ENCODE measurements around the gene SORCS3. TPM values are rescaled to one million over a fixed set of nuclear protein-coding genes. Genes with fewer than 3 reads are reported as not detected.
A peak's percentile ranks its signal among the peaks of the same experiment; 100 is the strongest.

SORCS3 gene
- total RNA-seq, 2 donors from 2014 or later, result not detected

DNA sequence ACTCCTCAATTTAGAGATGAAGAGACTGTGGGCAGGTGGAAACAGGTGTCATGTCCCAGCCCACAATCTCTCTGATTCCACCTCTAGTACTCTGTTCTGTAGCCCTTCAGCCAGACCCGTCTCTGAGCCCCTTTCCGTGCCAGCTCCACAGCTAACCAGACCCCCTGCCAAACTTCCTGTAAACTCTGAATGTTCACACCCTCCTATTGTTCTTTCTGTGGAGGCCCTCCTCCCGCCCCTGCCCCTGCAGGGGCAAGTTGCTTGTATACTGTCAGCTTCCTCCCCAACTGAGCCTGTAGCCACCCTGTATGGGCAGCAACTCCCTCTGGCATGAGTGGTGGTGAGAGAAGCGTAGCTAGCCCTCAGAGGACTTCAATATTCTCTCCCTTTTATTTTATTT, 520.7 kb downstream of the SORCS3 start:
- 32 to 39% methylated on average over 4 of the region's 4 CpGs for WGBS, 2 donors
- no peaks in the 10 kb centered on the region for H3K4me1 ChIP-seq
- no peak for DNase-seq
- H3K36me3 ChIP-seq (replicated peaks in 1 of 2; ENCODE audit: insufficient read depth in 1 of 2, low read depth in 2 of 2), result no peaks in the 10 kb centered on the region
- TF ChIP-seq, protein P1, sequence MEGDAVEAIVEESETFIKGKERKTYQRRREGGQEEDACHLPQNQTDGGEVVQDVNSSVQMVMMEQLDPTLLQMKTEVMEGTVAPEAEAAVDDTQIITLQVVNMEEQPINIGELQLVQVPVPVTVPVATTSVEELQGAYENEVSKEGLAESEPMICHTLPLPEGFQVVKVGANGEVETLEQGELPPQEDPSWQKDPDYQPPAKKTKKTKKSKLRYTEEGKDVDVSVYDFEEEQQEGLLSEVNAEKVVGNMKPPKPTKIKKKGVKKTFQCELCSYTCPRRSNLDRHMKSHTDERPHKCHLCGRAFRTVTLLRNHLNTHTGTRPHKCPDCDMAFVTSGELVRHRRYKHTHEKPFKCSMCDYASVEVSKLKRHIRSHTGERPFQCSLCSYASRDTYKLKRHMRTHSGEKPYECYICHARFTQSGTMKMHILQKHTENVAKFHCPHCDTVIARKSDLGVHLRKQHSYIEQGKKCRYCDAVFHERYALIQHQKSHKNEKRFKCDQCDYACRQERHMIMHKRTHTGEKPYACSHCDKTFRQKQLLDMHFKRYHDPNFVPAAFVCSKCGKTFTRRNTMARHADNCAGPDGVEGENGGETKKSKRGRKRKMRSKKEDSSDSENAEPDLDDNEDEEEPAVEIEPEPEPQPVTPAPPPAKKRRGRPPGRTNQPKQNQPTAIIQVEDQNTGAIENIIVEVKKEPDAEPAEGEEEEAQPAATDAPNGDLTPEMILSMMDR (IDR thresholded peaks at IDR 0.05), result no peak
- no peak for TF ChIP-seq POLR2A (IDR thresholded peaks at IDR 0.05)
- no peak for ATAC-seq
- H3K27ac ChIP-seq, result no peak overlapping the region
- intact Hi-C loops (cut with DNase I), result no loop called here
- H3K9me3 ChIP-seq, result no peaks in the 10 kb centered on the region
- no peak overlapping the region for H3K4me3 ChIP-seq
- H3K27me3 ChIP-seq, result no peaks in the 10 kb centered on the region

DNA sequence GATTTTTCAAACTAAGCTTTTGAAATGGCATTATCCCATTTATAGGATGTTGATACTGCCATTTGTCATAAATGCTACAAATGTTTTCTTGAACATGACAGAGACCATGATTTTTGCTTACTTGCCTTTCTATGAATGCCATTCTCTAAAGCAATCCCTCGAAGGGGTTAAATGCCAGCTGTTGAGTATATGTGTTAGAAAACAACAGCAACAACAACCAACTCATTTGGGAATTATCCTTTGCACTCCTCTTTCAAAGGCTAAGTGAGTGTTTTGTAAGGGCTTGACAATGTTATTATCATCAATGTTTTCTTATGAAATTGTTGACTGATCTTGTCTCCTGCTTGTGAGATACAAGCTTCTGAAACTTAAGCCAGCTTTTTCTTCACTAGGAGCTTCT, 529.4 kb downstream of the SORCS3 start:
- Histone ChIP-seq H3K27me3 (no peaks in the 10 kb centered on the region), H3K9me3 (no peaks in the 10 kb centered on the region), H3K36me3 (replicated peaks in 1 of 2; ENCODE audit: insufficient read depth in 1 of 2, low read depth in 2 of 2) (no peaks in the 10 kb centered on the region), H3K4me1 (no peaks in the 10 kb centered on the region), H3K4me3 (no peak overlapping the region), H3K27ac (no peak overlapping the region)
- no peak for DNase-seq
- TF ChIP-seq POLR2A (IDR thresholded peaks at IDR 0.05), result no peak
- TF ChIP-seq, protein P1 (IDR thresholded peaks at IDR 0.05), result no peak
- 25 to 43% methylated on average over 1 of the region's 1 CpG for WGBS, 2 donors
- no peak for ATAC-seq
- intact Hi-C loops (cut with DNase I), result no loop called here

- DNase-seq (no peak), ATAC-seq (no peak)
- H3K27ac ChIP-seq, result no peak overlapping the region
- H3K36me3 ChIP-seq (replicated peaks in 1 of 2; ENCODE audit: insufficient read depth in 1 of 2, low read depth in 2 of 2), result no peaks in the 10 kb centered on the region
- WGBS, 2 donors, result 69 to 74% methylated on average over 3 of the region's 3 CpGs
- H3K27me3 ChIP-seq, result no peaks in the 10 kb centered on the region
- H3K9me3 ChIP-seq, result no peaks in the 10 kb centered on the region
- no peaks in the 10 kb centered on the region for H3K4me1 ChIP-seq
- intact Hi-C loops (cut with DNase I), result no loop called here
- no peak overlapping the region for H3K4me3 ChIP-seq
- TF ChIP-seq, protein P1 (IDR thresholded peaks at IDR 0.05), result no peak
- TF ChIP-seq POLR2A (IDR thresholded peaks at IDR 0.05), result no peak
These were observed 530.9 kb downstream of the SORCS3 start for GRCh38 chr10:105171945-105172344.

DNA sequence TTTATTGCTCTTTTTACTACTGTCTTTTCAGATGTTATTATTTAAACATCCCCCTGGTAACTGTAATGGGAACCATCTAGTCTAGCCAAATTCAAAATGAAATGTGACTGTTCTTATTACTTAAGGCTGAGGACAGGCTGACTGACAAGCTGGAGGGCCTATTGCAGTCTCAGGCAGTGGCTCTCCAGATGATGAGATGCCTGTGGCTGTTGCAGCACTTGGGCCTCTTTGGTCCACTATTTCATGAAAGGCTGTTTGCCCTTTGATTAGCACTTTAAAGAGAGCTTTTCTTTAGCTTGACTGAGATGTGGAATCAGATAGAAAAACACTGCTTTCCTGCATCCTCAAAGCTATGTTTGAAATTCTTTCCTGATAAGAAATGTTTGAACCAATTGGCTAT, 540.5 kb downstream of the SORCS3 start:
- DNase-seq (no peak), ATAC-seq (no peak)
- no peaks in the 10 kb centered on the region for H3K36me3 ChIP-seq (replicated peaks in 1 of 2; ENCODE audit: insufficient read depth in 1 of 2, low read depth in 2 of 2)
- no peak overlapping the region for H3K4me3 ChIP-seq
- H3K9me3 ChIP-seq, result no peaks in the 10 kb centered on the region
- no peak overlapping the region for H3K27ac ChIP-seq
- no peaks in the 10 kb centered on the region for H3K4me1 ChIP-seq
- TF ChIP-seq POLR2A (IDR thresholded peaks at IDR 0.05), result no peak
- TF ChIP-seq, protein P1 (IDR thresholded peaks at IDR 0.05), result no peak
- H3K27me3 ChIP-seq, result no peaks in the 10 kb centered on the region
- intact Hi-C loops (cut with DNase I), result no loop called here

GRCh38 chr10:105183536-105183935, 542.4 kb downstream of the SORCS3 start:
- intact Hi-C loops (cut with DNase I), result no loop called here
- Histone ChIP-seq H3K27me3 (no peaks in the 10 kb centered on the region), H3K36me3 (replicated peaks in 1 of 2; ENCODE audit: insufficient read depth in 1 of 2, low read depth in 2 of 2) (no peaks in the 10 kb centered on the region), H3K4me3 (no peak overlapping the region), H3K4me1 (no peaks in the 10 kb centered on the region), H3K27ac (no peak overlapping the region), H3K9me3 (no peaks in the 10 kb centered on the region)
- TF ChIP-seq, protein P1 (IDR thresholded peaks at IDR 0.05), result no peak
- no peak for TF ChIP-seq POLR2A (IDR thresholded peaks at IDR 0.05)
- DNase-seq, result peak in 1 of 4 donors; percentile 11
- ATAC-seq, result no peak
- WGBS, 2 donors, result 60 to 79% methylated on average over 4 of the region's 4 CpGs

Data from body of pancreas (tissue), 4 donors.